Measurements from ENCODE around the gene FADS3.

DNA sequence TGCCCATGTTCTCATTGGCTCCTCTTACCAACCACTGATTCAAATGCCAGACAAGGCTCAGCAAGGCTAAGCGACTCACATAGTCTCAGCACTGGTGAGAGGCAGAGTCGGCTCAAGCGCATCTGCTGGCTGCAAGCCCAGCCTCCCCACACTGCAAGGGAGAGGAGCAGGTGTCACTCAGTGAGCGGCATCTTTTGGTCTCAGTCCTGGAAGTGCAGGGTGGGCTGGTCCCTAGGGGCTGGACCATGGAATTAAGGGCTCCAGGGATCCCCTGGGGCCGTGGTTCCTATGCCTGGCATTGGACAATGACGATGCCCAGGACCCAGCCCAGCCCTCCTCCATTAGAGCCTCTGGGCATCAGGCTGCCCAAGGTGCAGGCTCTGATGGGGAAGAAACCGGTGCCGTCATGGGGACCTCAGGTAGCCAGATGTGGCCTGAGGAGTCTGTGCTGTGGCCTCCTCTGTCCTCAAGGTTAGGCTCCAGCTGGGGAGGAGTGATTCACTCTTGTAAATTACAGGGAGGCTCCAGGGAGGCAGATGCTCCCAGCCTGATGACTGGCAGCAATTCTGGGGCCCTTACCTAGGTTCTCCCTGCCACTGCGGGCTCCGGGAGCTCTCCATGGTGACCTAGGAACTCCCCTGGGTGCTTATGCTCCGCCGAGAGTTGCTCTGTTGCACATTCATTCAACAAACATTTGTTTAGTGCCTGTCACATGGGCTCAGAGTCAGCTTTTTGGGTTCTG lies 35.2 kb downstream of the FADS3 start:
- TF ChIP-seq, protein P1, sequence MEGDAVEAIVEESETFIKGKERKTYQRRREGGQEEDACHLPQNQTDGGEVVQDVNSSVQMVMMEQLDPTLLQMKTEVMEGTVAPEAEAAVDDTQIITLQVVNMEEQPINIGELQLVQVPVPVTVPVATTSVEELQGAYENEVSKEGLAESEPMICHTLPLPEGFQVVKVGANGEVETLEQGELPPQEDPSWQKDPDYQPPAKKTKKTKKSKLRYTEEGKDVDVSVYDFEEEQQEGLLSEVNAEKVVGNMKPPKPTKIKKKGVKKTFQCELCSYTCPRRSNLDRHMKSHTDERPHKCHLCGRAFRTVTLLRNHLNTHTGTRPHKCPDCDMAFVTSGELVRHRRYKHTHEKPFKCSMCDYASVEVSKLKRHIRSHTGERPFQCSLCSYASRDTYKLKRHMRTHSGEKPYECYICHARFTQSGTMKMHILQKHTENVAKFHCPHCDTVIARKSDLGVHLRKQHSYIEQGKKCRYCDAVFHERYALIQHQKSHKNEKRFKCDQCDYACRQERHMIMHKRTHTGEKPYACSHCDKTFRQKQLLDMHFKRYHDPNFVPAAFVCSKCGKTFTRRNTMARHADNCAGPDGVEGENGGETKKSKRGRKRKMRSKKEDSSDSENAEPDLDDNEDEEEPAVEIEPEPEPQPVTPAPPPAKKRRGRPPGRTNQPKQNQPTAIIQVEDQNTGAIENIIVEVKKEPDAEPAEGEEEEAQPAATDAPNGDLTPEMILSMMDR (IDR thresholded peaks at IDR 0.05), result no peak
- TF ChIP-seq EZH2 (IDR thresholded peaks at IDR 0.05), result no peak
